ENCODE data around the gene MYO16. TPM values are rescaled to one million over a fixed set of nuclear protein-coding genes. Genes with fewer than 3 reads are reported as not detected.
"Not testable (repeated sequence)": the region's sequence is repeated elsewhere in the genome, so short reads cannot be mapped to it uniquely, and the experiment has no call there.

MYO16 gene
- total RNA-seq, 1 experiment from 2014 or later, result 0.36 TPM

- DNase-seq, result no peak
- no peak overlapping the region for H3K4me3 ChIP-seq
- no peaks in the 10 kb centered on the region for H3K36me3 ChIP-seq
- H3K27me3 ChIP-seq, result no peaks in the 10 kb centered on the region
- no peaks in the 10 kb centered on the region for H3K9me3 ChIP-seq
These were observed 567.5 kb downstream of the MYO16 start for GRCh38 chr13:109196948-109197347.

GRCh38 chr13:109198585-109198984 is 569.2 kb downstream of the MYO16 start:
- H3K27me3 ChIP-seq, result no peaks in the 10 kb centered on the region
- H3K9me3 ChIP-seq, result no peaks in the 10 kb centered on the region
- H3K36me3 ChIP-seq, result no peaks in the 10 kb centered on the region
- H3K4me3 ChIP-seq, result no peak overlapping the region
- no peak for DNase-seq

DNA sequence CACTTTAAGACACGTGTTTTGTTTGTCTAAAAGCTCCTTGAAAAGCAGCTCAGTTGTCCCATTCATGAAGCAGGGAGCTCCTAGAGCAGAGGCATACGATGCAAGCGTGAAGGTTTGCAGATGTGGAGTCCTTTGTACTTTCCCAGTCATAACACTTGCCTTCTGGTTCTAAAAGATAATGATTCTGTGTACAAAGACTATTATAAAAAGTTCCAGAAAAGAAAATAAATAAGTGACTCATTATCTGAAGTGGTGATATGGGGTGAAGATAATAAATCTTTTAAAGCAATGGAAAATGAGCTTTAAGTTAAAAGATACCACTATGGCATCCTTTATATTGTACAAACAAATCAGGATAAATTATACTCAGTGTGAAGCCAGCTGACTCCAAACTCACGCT is 569.9 kb downstream of the MYO16 start:
- no peak for DNase-seq

GRCh38 chr13:109200556-109200955 is 571.1 kb downstream of the MYO16 start:
- no peak overlapping the region for H3K4me3 ChIP-seq
- no peak for DNase-seq
- no peaks in the 10 kb centered on the region for H3K9me3 ChIP-seq
- no peaks in the 10 kb centered on the region for H3K27me3 ChIP-seq
- H3K36me3 ChIP-seq, result no peaks in the 10 kb centered on the region

More for the DNA sequence above, 569.9 kb downstream of the MYO16 start:
- Histone ChIP-seq H3K9me3 (no peaks in the 10 kb centered on the region), H3K36me3 (no peaks in the 10 kb centered on the region), H3K4me3 (no peak overlapping the region), H3K27me3 (no peaks in the 10 kb centered on the region)

DNA sequence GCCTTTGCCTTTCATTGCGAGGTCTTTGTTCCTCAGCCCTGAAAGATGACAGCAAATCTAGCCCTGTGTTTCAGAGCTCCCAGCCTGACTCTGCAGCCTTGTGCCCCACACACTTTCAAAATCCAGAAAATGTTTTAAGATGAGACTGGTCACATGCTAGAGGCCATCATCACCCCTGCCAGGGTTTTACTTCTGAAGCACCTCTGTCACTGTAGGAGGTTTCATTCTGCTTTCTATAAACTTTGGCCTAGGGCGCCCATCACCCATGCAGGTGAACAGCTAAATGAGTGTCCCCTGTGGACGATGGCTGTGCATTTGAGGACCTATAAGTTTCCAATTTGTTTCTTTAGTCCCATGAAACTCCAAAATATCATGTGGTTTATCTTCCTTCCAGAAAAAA is 574.2 kb downstream of the MYO16 start:
- H3K4me3 ChIP-seq, result no peak overlapping the region
- no peak for DNase-seq
- H3K27me3 ChIP-seq, result no peaks in the 10 kb centered on the region
- H3K36me3 ChIP-seq, result no peaks in the 10 kb centered on the region
- H3K9me3 ChIP-seq, result no peaks in the 10 kb centered on the region

GRCh38 chr13:109204252-109204651 is 574.8 kb downstream of the MYO16 start:
- no peak overlapping the region for H3K4me3 ChIP-seq
- no peaks in the 10 kb centered on the region for H3K27me3 ChIP-seq
- DNase-seq, result no peak
- no peaks in the 10 kb centered on the region for H3K36me3 ChIP-seq
- H3K9me3 ChIP-seq, result no peaks in the 10 kb centered on the region

DNA sequence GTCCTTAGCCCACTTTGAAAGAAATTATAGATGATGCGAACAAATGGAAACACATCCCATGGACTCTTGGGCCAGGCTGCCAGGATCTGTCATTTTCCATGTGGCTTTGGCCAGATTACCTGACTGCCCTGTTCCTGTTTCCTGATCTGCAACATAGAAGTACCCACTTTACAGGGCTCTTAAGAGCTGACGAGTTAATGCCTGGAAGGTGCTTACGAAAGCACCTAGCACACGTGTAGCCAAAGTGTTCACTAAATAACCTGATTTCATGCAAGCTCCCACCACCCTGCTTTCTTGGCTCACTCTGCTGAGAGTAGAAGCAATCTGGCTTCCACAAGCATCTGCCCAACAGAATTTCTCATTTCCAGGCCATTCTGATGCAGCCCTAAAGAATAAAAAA is 575.2 kb downstream of the MYO16 start:
- H3K9me3 ChIP-seq, result no peaks in the 10 kb centered on the region
- no peak overlapping the region for H3K4me3 ChIP-seq
- H3K36me3 ChIP-seq, result no peaks in the 10 kb centered on the region
- no peak for DNase-seq
- H3K27me3 ChIP-seq, result no peaks in the 10 kb centered on the region

GRCh38 chr13:109205315-109205714 is 575.9 kb downstream of the MYO16 start:
- no peaks in the 10 kb centered on the region for H3K36me3 ChIP-seq
- no peak for DNase-seq
- H3K27me3 ChIP-seq, result no peaks in the 10 kb centered on the region
- H3K9me3 ChIP-seq, result no peaks in the 10 kb centered on the region
- no peak overlapping the region for H3K4me3 ChIP-seq

- H3K27me3 ChIP-seq, result no peaks in the 10 kb centered on the region
- no peaks in the 10 kb centered on the region for H3K9me3 ChIP-seq
- no peaks in the 10 kb centered on the region for H3K36me3 ChIP-seq
- no peak overlapping the region for H3K4me3 ChIP-seq
- DNase-seq, result no peak
These were observed 577.2 kb downstream of the MYO16 start for GRCh38 chr13:109206616-109207015.

- no peaks in the 10 kb centered on the region for H3K9me3 ChIP-seq
- H3K36me3 ChIP-seq, result no peaks in the 10 kb centered on the region
- no peaks in the 10 kb centered on the region for H3K27me3 ChIP-seq
- DNase-seq, result no peak
- no peak overlapping the region for H3K4me3 ChIP-seq
These were observed 578.2 kb downstream of the MYO16 start for GRCh38 chr13:109207622-109208021.

GRCh38 chr13:109208522-109208921 is 579.1 kb downstream of the MYO16 start:
- no peak for DNase-seq
- Histone ChIP-seq H3K4me3 (no peak overlapping the region), H3K27me3 (no peaks in the 10 kb centered on the region), H3K36me3 (no peaks in the 10 kb centered on the region), H3K9me3 (no peaks in the 10 kb centered on the region)

- DNase-seq, result no peak
- Histone ChIP-seq H3K27me3 (no peaks in the 10 kb centered on the region), H3K9me3 (no peaks in the 10 kb centered on the region), H3K36me3 (no peaks in the 10 kb centered on the region), H3K4me3 (no peak overlapping the region)
These were observed 580.1 kb downstream of the MYO16 start for GRCh38 chr13:109209526-109209925.

- Histone ChIP-seq H3K27me3 (no peaks in the 10 kb centered on the region), H3K9me3 (no peaks in the 10 kb centered on the region), H3K4me3 (no peak overlapping the region), H3K36me3 (no peaks in the 10 kb centered on the region)
- peak; percentile 42 for DNase-seq
These were observed 582.2 kb downstream of the MYO16 start for GRCh38 chr13:109211616-109212015.

DNA sequence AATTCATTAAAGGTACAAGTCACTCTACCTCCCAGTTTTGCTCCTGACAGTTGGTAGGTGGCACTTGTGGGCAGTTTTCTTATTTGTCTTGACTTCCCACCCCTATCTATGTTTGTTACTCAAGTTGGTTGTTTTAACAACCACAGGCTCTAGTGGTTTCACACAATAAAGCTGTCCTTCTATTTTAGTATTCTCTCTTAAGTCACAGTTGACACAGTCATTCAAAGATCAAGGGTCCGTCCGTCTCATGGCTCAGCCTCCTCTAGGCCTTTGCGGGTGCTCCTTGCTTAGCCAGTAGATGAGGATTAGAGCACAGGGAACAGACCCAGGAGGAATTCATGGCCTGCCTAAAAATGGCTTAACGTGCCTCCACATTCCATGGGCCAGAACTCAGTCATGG is 583.2 kb downstream of the MYO16 start:
- Histone ChIP-seq H3K4me3 (no peak overlapping the region), H3K9me3 (no peaks in the 10 kb centered on the region)
- DNase-seq, result no peak

GRCh38 chr13:109213714-109214113 is 584.3 kb downstream of the MYO16 start:
- no peaks in the 10 kb centered on the region for H3K9me3 ChIP-seq
- no peak for DNase-seq
- no peaks in the 10 kb centered on the region for H3K27me3 ChIP-seq
- H3K36me3 ChIP-seq, result no peaks in the 10 kb centered on the region
- no peak overlapping the region for H3K4me3 ChIP-seq

More for the DNA sequence above, 583.2 kb downstream of the MYO16 start:
- no peaks in the 10 kb centered on the region for H3K36me3 ChIP-seq
- no peaks in the 10 kb centered on the region for H3K27me3 ChIP-seq

DNA sequence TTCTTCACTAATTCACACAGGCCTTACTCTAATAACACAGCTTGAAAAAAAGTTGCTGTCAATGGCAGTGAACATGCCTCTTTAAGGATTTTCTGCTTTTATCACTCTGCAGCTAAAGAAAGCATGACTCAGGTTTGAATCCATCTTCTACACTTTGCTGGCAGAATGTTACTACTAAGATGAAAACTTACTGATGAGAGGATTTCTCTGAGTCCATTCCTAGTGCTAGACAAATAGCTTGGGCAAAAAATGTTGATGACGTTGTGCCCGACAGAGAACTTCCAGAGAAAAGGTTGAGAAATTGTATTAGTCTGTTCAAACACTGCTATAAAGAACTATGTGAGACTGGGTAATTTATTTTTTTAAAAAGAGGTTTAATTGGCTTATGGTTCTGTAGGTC is 585.0 kb downstream of the MYO16 start:
- Histone ChIP-seq H3K4me3 (no peak overlapping the region), H3K27me3 (no peaks in the 10 kb centered on the region), H3K9me3 (no peaks in the 10 kb centered on the region), H3K36me3 (no peaks in the 10 kb centered on the region)
- no peak for DNase-seq

- DNase-seq, result no peak
- Histone ChIP-seq H3K4me3 (no peak overlapping the region), H3K36me3 (no peaks in the 10 kb centered on the region), H3K9me3 (no peaks in the 10 kb centered on the region), H3K27me3 (no peaks in the 10 kb centered on the region)
These were observed 586.0 kb downstream of the MYO16 start for GRCh38 chr13:109215377-109215776.

GRCh38 chr13:109217510-109217909 is 588.1 kb downstream of the MYO16 start:
- H3K27me3 ChIP-seq, H3K36me3 ChIP-seq, H3K4me3 ChIP-seq, H3K9me3 ChIP-seq, DNase-seq: not testable (repeated sequence)

- no peaks in the 10 kb centered on the region for H3K36me3 ChIP-seq
- H3K27me3 ChIP-seq, result no peaks in the 10 kb centered on the region
- no peak for DNase-seq
- H3K4me3 ChIP-seq, result no peak overlapping the region
- H3K9me3 ChIP-seq, result no peaks in the 10 kb centered on the region
These were observed 591.2 kb downstream of the MYO16 start for GRCh38 chr13:109220631-109221030.
